ENCODE measurements around the gene CNN3. TPM values are rescaled to one million over a fixed set of nuclear protein-coding genes. Genes with fewer than 3 reads are reported as not detected.

CNN3 gene
- total RNA-seq, 4 donors from 2014 or later: 11.9 to 21.8 (median 16.1) TPM

GRCh38 chr1:94907136-94907535 is 19.8 kb downstream of the CNN3 start:
- no peak for DNase-seq
- H3K9me3 ChIP-seq: no peaks in the 10 kb centered on the region
- H3K27ac ChIP-seq: no peak overlapping the region
- no peaks in the 10 kb centered on the region for H3K4me1 ChIP-seq
- H3K4me3 ChIP-seq: no peak overlapping the region
- TF ChIP-seq CTCF (IDR thresholded peaks at IDR 0.05 in 4 of 5, conservative IDR thresholded peaks at IDR 0.05 in 1 of 5) (no peak), POLR2A (IDR thresholded peaks at IDR 0.05) (no peak)
- no peaks in the 10 kb centered on the region for H3K27me3 ChIP-seq
- no peaks in the 10 kb centered on the region for H3K36me3 ChIP-seq
- no peak for ATAC-seq
- intact Hi-C loops (cut with DNase I; ENCODE audit: low total_unique reads): no loop called here
- in situ Hi-C loops (cut with MboI; ENCODE audit: low sequenced_read_pairs in 4 of 4): no loop called here

- in situ Hi-C loops (cut with MboI; ENCODE audit: low sequenced_read_pairs in 4 of 4): no loop called here
- Histone ChIP-seq H3K4me1 (no peaks in the 10 kb centered on the region), H3K36me3 (no peaks in the 10 kb centered on the region), H3K4me3 (no peak overlapping the region), H3K27ac (no peak overlapping the region), H3K27me3 (no peaks in the 10 kb centered on the region), H3K9me3 (no peaks in the 10 kb centered on the region)
- intact Hi-C loops (cut with DNase I; ENCODE audit: low total_unique reads): no loop called here
- no peak for TF ChIP-seq POLR2A (IDR thresholded peaks at IDR 0.05)
- no peak for TF ChIP-seq CTCF (IDR thresholded peaks at IDR 0.05 in 4 of 5, conservative IDR thresholded peaks at IDR 0.05 in 1 of 5)
- ATAC-seq (no peak), DNase-seq (no peak)
Observed at GRCh38 chr1:94906382-94906781, 20.5 kb downstream of the CNN3 start.

- Histone ChIP-seq H3K36me3 (no peaks in the 10 kb centered on the region), H3K27ac (no peak overlapping the region), H3K27me3 (no peaks in the 10 kb centered on the region), H3K9me3 (no peaks in the 10 kb centered on the region), H3K4me3 (no peak overlapping the region), H3K4me1 (no peaks in the 10 kb centered on the region)
- intact Hi-C loops (cut with DNase I; ENCODE audit: low total_unique reads) (no loop called here), in situ Hi-C loops (cut with MboI; ENCODE audit: low sequenced_read_pairs in 4 of 4) (no loop called here)
- DNase-seq: no peak
- TF ChIP-seq CTCF (IDR thresholded peaks at IDR 0.05 in 4 of 5, conservative IDR thresholded peaks at IDR 0.05 in 1 of 5): no peak
- ATAC-seq: no peak
Observed at GRCh38 chr1:94905207-94905606, 21.7 kb downstream of the CNN3 start.

- TF ChIP-seq CTCF (IDR thresholded peaks at IDR 0.05 in 4 of 5, conservative IDR thresholded peaks at IDR 0.05 in 1 of 5) (no peak), POLR2A (IDR thresholded peaks at IDR 0.05) (no peak)
- H3K4me1 ChIP-seq: no peaks in the 10 kb centered on the region
- DNase-seq (no peak), ATAC-seq (no peak)
- no peaks in the 10 kb centered on the region for H3K36me3 ChIP-seq
- no peak overlapping the region for H3K4me3 ChIP-seq
- H3K9me3 ChIP-seq: no peaks in the 10 kb centered on the region
- H3K27me3 ChIP-seq: no peaks in the 10 kb centered on the region
- intact Hi-C loops (cut with DNase I; ENCODE audit: low total_unique reads): no loop called here
- no peak overlapping the region for H3K27ac ChIP-seq
- in situ Hi-C loops (cut with MboI; ENCODE audit: low sequenced_read_pairs in 4 of 4): no loop called here
Observed at GRCh38 chr1:94903280-94904009, 23.5 kb downstream of the CNN3 start.

GRCh38 chr1:94901841-94902240 is 25.1 kb downstream of the CNN3 start:
- TF ChIP-seq CTCF (IDR thresholded peaks at IDR 0.05 in 4 of 5, conservative IDR thresholded peaks at IDR 0.05 in 1 of 5): no peak
- TF ChIP-seq POLR2A (IDR thresholded peaks at IDR 0.05): no peak
- Histone ChIP-seq H3K27me3 (no peaks in the 10 kb centered on the region), H3K27ac (no peak overlapping the region), H3K9me3 (no peaks in the 10 kb centered on the region), H3K4me1 (no peaks in the 10 kb centered on the region), H3K4me3 (no peak overlapping the region), H3K36me3 (no peaks in the 10 kb centered on the region)
- DNase-seq (no peak), ATAC-seq (no peak)
- intact Hi-C loops (cut with DNase I; ENCODE audit: low total_unique reads): no loop called here
- in situ Hi-C loops (cut with MboI; ENCODE audit: low sequenced_read_pairs in 4 of 4): no loop called here
